ENCODE measurements around the gene SOX5.

Gene SOX5

GRCh38 chr12:23744696-23745095 lies 204.8 kb downstream of the SOX5 start:
- no peak for DNase-seq (ENCODE audit: low read depth in 2 of 2)
- no peak overlapping the region for H3K4me3 ChIP-seq (replicated peaks in 1 of 2; ENCODE audit: low read depth in 2 of 2, low read length in 2 of 2)
- TF ChIP-seq, protein P1, sequence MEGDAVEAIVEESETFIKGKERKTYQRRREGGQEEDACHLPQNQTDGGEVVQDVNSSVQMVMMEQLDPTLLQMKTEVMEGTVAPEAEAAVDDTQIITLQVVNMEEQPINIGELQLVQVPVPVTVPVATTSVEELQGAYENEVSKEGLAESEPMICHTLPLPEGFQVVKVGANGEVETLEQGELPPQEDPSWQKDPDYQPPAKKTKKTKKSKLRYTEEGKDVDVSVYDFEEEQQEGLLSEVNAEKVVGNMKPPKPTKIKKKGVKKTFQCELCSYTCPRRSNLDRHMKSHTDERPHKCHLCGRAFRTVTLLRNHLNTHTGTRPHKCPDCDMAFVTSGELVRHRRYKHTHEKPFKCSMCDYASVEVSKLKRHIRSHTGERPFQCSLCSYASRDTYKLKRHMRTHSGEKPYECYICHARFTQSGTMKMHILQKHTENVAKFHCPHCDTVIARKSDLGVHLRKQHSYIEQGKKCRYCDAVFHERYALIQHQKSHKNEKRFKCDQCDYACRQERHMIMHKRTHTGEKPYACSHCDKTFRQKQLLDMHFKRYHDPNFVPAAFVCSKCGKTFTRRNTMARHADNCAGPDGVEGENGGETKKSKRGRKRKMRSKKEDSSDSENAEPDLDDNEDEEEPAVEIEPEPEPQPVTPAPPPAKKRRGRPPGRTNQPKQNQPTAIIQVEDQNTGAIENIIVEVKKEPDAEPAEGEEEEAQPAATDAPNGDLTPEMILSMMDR (IDR thresholded peaks at IDR 0.05; ENCODE audit: low read depth, low read length): no peak

GRCh38 chr12:23742574-23742973 lies 206.9 kb downstream of the SOX5 start:
- no peak overlapping the region for H3K4me3 ChIP-seq (replicated peaks in 1 of 2; ENCODE audit: low read depth in 2 of 2, low read length in 2 of 2)
- TF ChIP-seq, protein P1 (IDR thresholded peaks at IDR 0.05; ENCODE audit: low read depth, low read length): no peak
- no peak for DNase-seq (ENCODE audit: low read depth in 2 of 2)

DNA sequence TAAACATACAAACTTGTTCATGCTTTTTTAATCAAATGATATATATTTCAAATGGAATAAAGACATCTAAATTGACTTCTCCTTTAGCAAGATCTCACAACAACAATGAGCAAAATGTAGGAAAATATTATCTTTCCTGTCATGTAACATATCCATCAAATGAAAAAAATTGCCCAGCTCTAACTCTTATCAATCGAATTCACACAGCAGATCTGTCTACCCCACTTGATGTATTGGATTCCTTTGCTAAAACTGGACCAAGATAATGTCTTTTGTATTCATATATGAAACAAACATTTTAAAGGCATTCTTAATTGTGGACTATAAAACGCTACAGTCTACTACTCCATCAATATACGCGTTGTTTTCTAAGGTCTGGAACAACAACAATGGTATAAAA lies 218.0 kb downstream of the SOX5 start:
- H3K4me3 ChIP-seq (replicated peaks in 1 of 2; ENCODE audit: low read depth in 2 of 2, low read length in 2 of 2): no peak overlapping the region
- TF ChIP-seq, protein P1 (IDR thresholded peaks at IDR 0.05; ENCODE audit: low read depth, low read length): no peak
- no peak for DNase-seq (ENCODE audit: low read depth in 2 of 2)

DNA sequence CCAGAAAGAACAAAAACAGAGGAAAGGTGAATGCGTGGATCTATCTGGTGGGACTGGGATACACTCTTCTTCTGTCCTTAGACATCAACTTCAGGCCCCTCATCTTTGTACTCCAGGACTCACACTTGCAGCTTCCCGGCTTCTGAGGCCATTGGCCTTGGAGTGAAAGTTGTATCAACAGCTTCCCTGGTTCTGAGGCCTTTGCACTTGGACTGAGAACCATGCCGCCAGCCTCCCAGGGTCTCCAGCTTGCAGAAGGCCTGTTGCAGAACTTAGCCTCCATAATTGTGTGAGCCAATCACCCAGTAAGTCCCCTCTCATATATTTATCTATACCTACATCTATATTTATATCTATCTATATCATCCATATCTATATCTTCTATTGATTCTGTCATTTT lies 218.4 kb downstream of the SOX5 start:
- no peak for DNase-seq (ENCODE audit: low read depth in 2 of 2)
- H3K4me3 ChIP-seq (replicated peaks in 1 of 2; ENCODE audit: low read depth in 2 of 2, low read length in 2 of 2): no peak overlapping the region
- TF ChIP-seq, protein P1 (IDR thresholded peaks at IDR 0.05; ENCODE audit: low read depth, low read length): no peak

- TF ChIP-seq, protein P1 (IDR thresholded peaks at IDR 0.05; ENCODE audit: low read depth, low read length): no peak
- DNase-seq (ENCODE audit: low read depth in 2 of 2): peak in 1 of 2 donors; percentile 36
- H3K4me3 ChIP-seq (replicated peaks in 1 of 2; ENCODE audit: low read depth in 2 of 2, low read length in 2 of 2): no peak overlapping the region
Observed at GRCh38 chr12:23729359-23729758, 220.1 kb downstream of the SOX5 start.

DNA sequence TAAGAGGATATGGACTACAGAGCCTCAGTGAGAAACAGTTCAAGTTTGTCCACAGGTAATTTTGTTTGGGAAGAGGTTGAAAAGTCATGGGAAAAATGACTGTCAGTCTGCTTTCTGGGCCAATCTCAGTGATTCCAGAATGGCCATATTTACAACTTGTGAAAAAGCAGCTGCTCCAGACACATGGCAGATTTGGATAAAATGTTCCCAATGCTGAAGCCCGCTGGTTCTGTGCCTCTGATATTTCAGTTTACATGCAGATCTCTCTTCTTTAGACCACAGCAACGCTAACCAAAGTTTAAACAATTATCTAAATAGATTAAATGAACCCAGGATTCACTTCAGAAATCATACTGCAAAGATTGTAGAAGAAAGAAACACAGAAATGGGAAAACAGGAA lies 222.8 kb downstream of the SOX5 start:
- TF ChIP-seq, protein P1 (IDR thresholded peaks at IDR 0.05; ENCODE audit: low read depth, low read length): no peak
- H3K4me3 ChIP-seq (replicated peaks in 1 of 2; ENCODE audit: low read depth in 2 of 2, low read length in 2 of 2): no peak overlapping the region
- DNase-seq (ENCODE audit: low read depth in 2 of 2): no peak

DNA sequence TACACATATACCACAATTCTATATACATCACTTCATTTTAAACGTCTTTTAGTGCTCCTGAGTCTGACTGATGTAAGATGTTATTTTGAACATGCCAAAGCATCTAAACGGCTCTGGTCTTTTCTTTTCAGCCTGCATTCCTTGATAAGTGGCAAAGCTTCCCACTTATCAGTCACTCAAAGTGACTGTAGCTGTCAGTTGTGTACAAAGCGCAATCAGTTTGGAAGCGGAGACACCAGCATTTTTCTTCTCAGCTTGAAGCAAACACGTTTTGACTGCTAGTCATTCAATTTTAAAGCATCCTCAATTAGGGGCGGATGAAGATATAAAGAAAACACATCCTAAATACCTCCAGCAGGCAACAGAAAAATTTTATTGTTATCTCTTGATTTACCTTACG lies 226.8 kb downstream of the SOX5 start:
- DNase-seq (ENCODE audit: low read depth in 2 of 2): no peak
- no peak overlapping the region for H3K4me3 ChIP-seq (replicated peaks in 1 of 2; ENCODE audit: low read depth in 2 of 2, low read length in 2 of 2)
- TF ChIP-seq, protein P1 (IDR thresholded peaks at IDR 0.05; ENCODE audit: low read depth, low read length): no peak
